A673 (cell line): Measurements from ENCODE around the gene GPD1L.

Experiments
- EZH2 ChIP-seq: fragments of 200-600 bp; sonication (generic); IDR thresholded peaks from 2 replicates; pipeline ENCODE4 v1.6.1; 2017; ENCODE audit warnings: borderline replicate concordance, low read depth, mild to moderate bottlenecking, mixed read lengths, antibody characterized with exemption, low read length; ENCODE audit not compliant: poor library complexity, severe bottlenecking
- TF ChIP-seq, protein P1 (sequence below): fragments of 300-800, 200-600 bp; sonication (generic); conservative IDR thresholded peaks from 2 replicates; pipeline ENCODE4 v1.5.1; 2017; ENCODE audit warnings: low read depth, mild to moderate bottlenecking, antibody characterized with exemption, low read length, moderate library complexity, mixed read lengths

DNA sequence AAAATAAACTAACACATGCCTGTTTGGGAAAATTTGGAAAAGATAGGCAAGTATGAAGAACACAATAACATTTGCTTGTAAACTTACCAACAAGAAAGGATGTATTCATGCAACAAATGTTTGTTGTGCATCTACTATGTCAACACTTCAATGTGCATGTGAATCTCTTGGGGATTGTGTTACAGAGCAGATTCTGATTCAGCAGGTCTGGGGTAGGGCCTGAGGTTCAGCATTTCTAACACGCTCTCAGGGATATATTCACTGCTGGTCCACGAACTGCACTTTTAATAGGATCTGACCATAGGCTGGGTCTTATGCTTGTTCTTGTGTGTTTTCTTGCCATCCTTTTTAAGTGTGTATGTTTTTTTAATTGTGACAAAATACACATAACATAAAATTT lies 11.8 kb downstream of the GPD1L start:
- TF ChIP-seq, protein P1, sequence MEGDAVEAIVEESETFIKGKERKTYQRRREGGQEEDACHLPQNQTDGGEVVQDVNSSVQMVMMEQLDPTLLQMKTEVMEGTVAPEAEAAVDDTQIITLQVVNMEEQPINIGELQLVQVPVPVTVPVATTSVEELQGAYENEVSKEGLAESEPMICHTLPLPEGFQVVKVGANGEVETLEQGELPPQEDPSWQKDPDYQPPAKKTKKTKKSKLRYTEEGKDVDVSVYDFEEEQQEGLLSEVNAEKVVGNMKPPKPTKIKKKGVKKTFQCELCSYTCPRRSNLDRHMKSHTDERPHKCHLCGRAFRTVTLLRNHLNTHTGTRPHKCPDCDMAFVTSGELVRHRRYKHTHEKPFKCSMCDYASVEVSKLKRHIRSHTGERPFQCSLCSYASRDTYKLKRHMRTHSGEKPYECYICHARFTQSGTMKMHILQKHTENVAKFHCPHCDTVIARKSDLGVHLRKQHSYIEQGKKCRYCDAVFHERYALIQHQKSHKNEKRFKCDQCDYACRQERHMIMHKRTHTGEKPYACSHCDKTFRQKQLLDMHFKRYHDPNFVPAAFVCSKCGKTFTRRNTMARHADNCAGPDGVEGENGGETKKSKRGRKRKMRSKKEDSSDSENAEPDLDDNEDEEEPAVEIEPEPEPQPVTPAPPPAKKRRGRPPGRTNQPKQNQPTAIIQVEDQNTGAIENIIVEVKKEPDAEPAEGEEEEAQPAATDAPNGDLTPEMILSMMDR: no peak
- TF ChIP-seq EZH2: no peak
